Transverse colon (tissue), 4 donors: ENCODE data around the gene TMEM131L.

Experiments used
- CTCF ChIP-seq, 5 experiments: fragments of 200-600 bp in 3 of 5; fragments of 450-650 bp in 2 of 5; sonication (generic) in 3 of 5; IDR thresholded peaks; 1 replicate in 2 of 5; 2 replicates in 3 of 5; pipeline ENCODE4 v1.5.1; 2016 to 2017; ENCODE audit warnings: antibody characterized with exemption in 5 of 5, inconsistent platforms in 3 of 5, mild to moderate bottlenecking in 2 of 5, moderate library complexity in 1 of 5
- EP300 ChIP-seq: sonication (generic); formaldehyde crosslinking; IDR thresholded peaks from one replicate; pipeline ENCODE4 v1.6.1; 2017; ENCODE audit warnings: antibody characterized with exemption, low read depth
- POLR2A ChIP-seq: fragments of 450-650 bp; IDR thresholded peaks from one replicate; pipeline ENCODE4 v1.6.1; 2016; ENCODE audit warnings: antibody characterized with exemption, mild to moderate bottlenecking, moderate library complexity
- POLR2AphosphoS5 ChIP-seq, 3 donors: sonication (generic); formaldehyde crosslinking; IDR thresholded peaks; one replicate each; pipeline ENCODE4 v1.6.1; 2016; ENCODE audit warnings: antibody characterized with exemption in 3 of 3

DNA sequence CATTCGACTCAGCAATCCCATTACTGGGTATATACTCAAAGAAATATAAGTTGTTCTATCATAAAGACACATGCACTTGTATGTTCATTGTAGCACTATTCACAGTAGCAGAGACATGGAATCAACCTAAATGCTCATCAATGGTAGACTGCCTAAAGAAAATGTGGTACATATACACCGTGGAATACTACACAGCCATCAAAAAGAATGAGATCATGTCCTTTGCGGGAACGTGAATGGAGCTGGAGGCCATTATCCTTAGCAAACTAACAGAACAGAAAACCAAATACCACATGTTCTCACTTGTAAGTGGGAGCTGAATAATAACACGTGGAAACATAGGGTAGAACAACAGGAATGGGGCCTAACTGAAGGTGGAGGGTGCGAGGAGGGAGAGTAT is 44.9 kb downstream of the TMEM131L start:
- TF ChIP-seq CTCF (IDR thresholded peaks at IDR 0.05) (no peak), EP300 (no peak), POLR2A (no peak), POLR2AphosphoS5 (IDR thresholded peaks at IDR 0.05) (no peak)
